ENCODE measurements around the gene KANK3.
"Not testable (repeated sequence)": the region's sequence is repeated elsewhere in the genome, so short reads cannot be mapped to it uniquely, and the experiment has no call there.

The KANK3 gene

GRCh38 chr19:8316351-8317125 lies 26.5 kb downstream of the KANK3 start:
- H3K27ac ChIP-seq (ENCODE audit: low read depth in 2 of 2, low read length in 2 of 2): no peak overlapping the region
- H3K9ac ChIP-seq (ENCODE audit: low read depth in 1 of 2, low read length in 2 of 2): no peak overlapping the region
- H3K4me1 ChIP-seq (ENCODE audit: control insufficient read depth in 2 of 2, insufficient read depth in 2 of 2, low read length in 2 of 2): peaks cover 2 to 10% of the 10 kb centered on the region in 2 donors
- H3K9me3 ChIP-seq (ENCODE audit: control insufficient read depth in 2 of 2, low read length in 2 of 2): no peaks in the 10 kb centered on the region
- H3K4me3 ChIP-seq (ENCODE audit: low read length in 2 of 2): no peak overlapping the region
- peaks cover 4 to 28% of the 10 kb centered on the region in 2 donors for H3K36me3 ChIP-seq (ENCODE audit: control insufficient read depth in 2 of 2, insufficient read depth in 2 of 2, low read length in 2 of 2)
- H3K27me3 ChIP-seq (ENCODE audit: control insufficient read depth in 2 of 2, insufficient read depth in 2 of 2, low read length in 2 of 2): no peaks in the 10 kb centered on the region

GRCh38 chr19:8314981-8315640 lies 28.0 kb downstream of the KANK3 start:
- peaks cover 7 to 39% of the 10 kb centered on the region in 2 donors for H3K36me3 ChIP-seq (ENCODE audit: control insufficient read depth in 2 of 2, insufficient read depth in 2 of 2, low read length in 2 of 2)

GRCh38 chr19:8311461-8312260 lies 31.4 kb downstream of the KANK3 start:
- H3K9ac ChIP-seq (ENCODE audit: low read depth in 1 of 2, low read length in 2 of 2): no peak overlapping the region

More at GRCh38 chr19:8314981-8315640, 28.0 kb downstream of the KANK3 start:
- not testable (repeated sequence) for H3K27ac ChIP-seq (ENCODE audit: low read depth in 2 of 2, low read length in 2 of 2); H3K9ac ChIP-seq (ENCODE audit: low read depth in 1 of 2, low read length in 2 of 2); H3K27me3 ChIP-seq (ENCODE audit: control insufficient read depth in 2 of 2, insufficient read depth in 2 of 2, low read length in 2 of 2); H3K9me3 ChIP-seq (ENCODE audit: control insufficient read depth in 2 of 2, low read length in 2 of 2); H3K4me1 ChIP-seq (ENCODE audit: control insufficient read depth in 2 of 2, insufficient read depth in 2 of 2, low read length in 2 of 2); H3K4me3 ChIP-seq (ENCODE audit: low read length in 2 of 2)

GRCh38 chr19:8310342-8311055 lies 32.6 kb downstream of the KANK3 start:
- no peak overlapping the region for H3K4me3 ChIP-seq (ENCODE audit: low read length in 2 of 2)
- H3K9ac ChIP-seq (ENCODE audit: low read depth in 1 of 2, low read length in 2 of 2): no peak overlapping the region
- H3K36me3 ChIP-seq (ENCODE audit: control insufficient read depth in 2 of 2, insufficient read depth in 2 of 2, low read length in 2 of 2): peaks cover 8 to 38% of the 10 kb centered on the region in 2 donors
- no peaks in the 10 kb centered on the region for H3K9me3 ChIP-seq (ENCODE audit: control insufficient read depth in 2 of 2, low read length in 2 of 2)
- no peaks in the 10 kb centered on the region for H3K27me3 ChIP-seq (ENCODE audit: control insufficient read depth in 2 of 2, insufficient read depth in 2 of 2, low read length in 2 of 2)
- H3K27ac ChIP-seq (ENCODE audit: low read depth in 2 of 2, low read length in 2 of 2): no peak overlapping the region
- peaks cover 29 to 33% of the 10 kb centered on the region in 2 donors for H3K4me1 ChIP-seq (ENCODE audit: control insufficient read depth in 2 of 2, insufficient read depth in 2 of 2, low read length in 2 of 2)

More at GRCh38 chr19:8311461-8312260, 31.4 kb downstream of the KANK3 start:
- no peaks in the 10 kb centered on the region for H3K27me3 ChIP-seq (ENCODE audit: control insufficient read depth in 2 of 2, insufficient read depth in 2 of 2, low read length in 2 of 2)
- H3K4me1 ChIP-seq (ENCODE audit: control insufficient read depth in 2 of 2, insufficient read depth in 2 of 2, low read length in 2 of 2): peaks cover 21 to 25% of the 10 kb centered on the region in 2 donors
- no peak overlapping the region for H3K4me3 ChIP-seq (ENCODE audit: low read length in 2 of 2)
- no peaks in the 10 kb centered on the region for H3K9me3 ChIP-seq (ENCODE audit: control insufficient read depth in 2 of 2, low read length in 2 of 2)
- peaks cover 12 to 44% of the 10 kb centered on the region in 2 donors for H3K36me3 ChIP-seq (ENCODE audit: control insufficient read depth in 2 of 2, insufficient read depth in 2 of 2, low read length in 2 of 2)
- H3K27ac ChIP-seq (ENCODE audit: low read depth in 2 of 2, low read length in 2 of 2): peak overlapping the region in 1 of 2 donors; percentile 23

- H3K27me3 ChIP-seq (ENCODE audit: control insufficient read depth in 2 of 2, insufficient read depth in 2 of 2, low read length in 2 of 2): no peaks in the 10 kb centered on the region
- no peaks in the 10 kb centered on the region for H3K9me3 ChIP-seq (ENCODE audit: control insufficient read depth in 2 of 2, low read length in 2 of 2)
- H3K36me3 ChIP-seq (ENCODE audit: control insufficient read depth in 2 of 2, insufficient read depth in 2 of 2, low read length in 2 of 2): peaks cover 8 to 24% of the 10 kb centered on the region in 2 donors
- H3K4me3 ChIP-seq (ENCODE audit: low read length in 2 of 2): peak overlapping the region; percentile 66 to 79
- H3K4me1 ChIP-seq (ENCODE audit: control insufficient read depth in 2 of 2, insufficient read depth in 2 of 2, low read length in 2 of 2): peaks cover 29 to 33% of the 10 kb centered on the region in 2 donors
- peak overlapping the region in 1 of 2 donors; percentile 57 for H3K27ac ChIP-seq (ENCODE audit: low read depth in 2 of 2, low read length in 2 of 2)
- H3K9ac ChIP-seq (ENCODE audit: low read depth in 1 of 2, low read length in 2 of 2): peak overlapping the region in 1 of 2 donors; percentile 62
Measured at GRCh38 chr19:8308891-8309291, 34.2 kb downstream of the KANK3 start.

GRCh38 chr19:8307965-8308866 lies 34.8 kb downstream of the KANK3 start, which contains the start of gene CD320:
Gene CD320, minus strand, starts transcription at chr19:8308358. Its CDS starts 68 bp downstream, at chr19:8308290.
- Histone ChIP-seq H3K4me3 (ENCODE audit: low read length in 2 of 2) (peak within 1 kb of the TSS; percentile 66 to 79), H3K36me3 (ENCODE audit: control insufficient read depth in 2 of 2, insufficient read depth in 2 of 2, low read length in 2 of 2) (peaks cover 8 to 21% of the 10 kb centered on the region in 2 donors), H3K27me3 (ENCODE audit: control insufficient read depth in 2 of 2, insufficient read depth in 2 of 2, low read length in 2 of 2) (no peaks in the 10 kb centered on the region), H3K4me1 (ENCODE audit: control insufficient read depth in 2 of 2, insufficient read depth in 2 of 2, low read length in 2 of 2) (peaks cover 29 to 33% of the 10 kb centered on the region in 2 donors), H3K9me3 (ENCODE audit: control insufficient read depth in 2 of 2, low read length in 2 of 2) (no peaks in the 10 kb centered on the region), H3K9ac (ENCODE audit: low read depth in 1 of 2, low read length in 2 of 2) (peak within 1 kb of the TSS; percentile 56 to 62), H3K27ac (ENCODE audit: low read depth in 2 of 2, low read length in 2 of 2) (peak within 1 kb of the TSS; percentile 57 to 67)

- peaks cover 8 to 21% of the 10 kb centered on the region in 2 donors for H3K36me3 ChIP-seq (ENCODE audit: control insufficient read depth in 2 of 2, insufficient read depth in 2 of 2, low read length in 2 of 2)
- no peaks in the 10 kb centered on the region for H3K9me3 ChIP-seq (ENCODE audit: control insufficient read depth in 2 of 2, low read length in 2 of 2)
- no peaks in the 10 kb centered on the region for H3K27me3 ChIP-seq (ENCODE audit: control insufficient read depth in 2 of 2, insufficient read depth in 2 of 2, low read length in 2 of 2)
- peak overlapping the region; percentile 56 to 62 for H3K9ac ChIP-seq (ENCODE audit: low read depth in 1 of 2, low read length in 2 of 2)
- peaks cover 29 to 33% of the 10 kb centered on the region in 2 donors for H3K4me1 ChIP-seq (ENCODE audit: control insufficient read depth in 2 of 2, insufficient read depth in 2 of 2, low read length in 2 of 2)
- peak overlapping the region; percentile 66 to 79 for H3K4me3 ChIP-seq (ENCODE audit: low read length in 2 of 2)
- peak overlapping the region; percentile 4 to 67 for H3K27ac ChIP-seq (ENCODE audit: low read depth in 2 of 2, low read length in 2 of 2)
Measured at GRCh38 chr19:8307400-8307964, 35.6 kb downstream of the KANK3 start.

GRCh38 chr19:8306235-8307054 lies 36.6 kb downstream of the KANK3 start:
- Histone ChIP-seq H3K4me3 (ENCODE audit: low read length in 2 of 2) (peak overlapping the region; percentile 26 to 79), H3K36me3 (ENCODE audit: control insufficient read depth in 2 of 2, insufficient read depth in 2 of 2, low read length in 2 of 2) (peaks cover 8 to 16% of the 10 kb centered on the region in 2 donors), H3K9ac (ENCODE audit: low read depth in 1 of 2, low read length in 2 of 2) (peak overlapping the region; percentile 1 to 44), H3K27ac (ENCODE audit: low read depth in 2 of 2, low read length in 2 of 2) (peak overlapping the region; percentile 56 to 61), H3K4me1 (ENCODE audit: control insufficient read depth in 2 of 2, insufficient read depth in 2 of 2, low read length in 2 of 2) (peaks cover 29 to 30% of the 10 kb centered on the region in 2 donors), H3K27me3 (ENCODE audit: control insufficient read depth in 2 of 2, insufficient read depth in 2 of 2, low read length in 2 of 2) (no peaks in the 10 kb centered on the region), H3K9me3 (ENCODE audit: control insufficient read depth in 2 of 2, low read length in 2 of 2) (no peaks in the 10 kb centered on the region)

Measured in mucosa of rectum (tissue), 2 donors.